SW 1271 (cell line): ENCODE measurements around the gene CWF19L1.

Experiments used
- DNase-seq, 2 experiments: peaks; one replicate each; lab custom pipeline; 2025; lab: John Stamatoyannopoulos, UW

Gene CWF19L1

GRCh38 chr10:100248820-100249219, 18.6 kb downstream of the CWF19L1 start:
- no peak for DNase-seq

GRCh38 chr10:100245484-100246220, 21.8 kb downstream of the CWF19L1 start:
- no peak for DNase-seq

GRCh38 chr10:100239851-100240250, 27.6 kb downstream of the CWF19L1 start:
- no peak for DNase-seq

- DNase-seq, result no peak
Measured at GRCh38 chr10:100238429-100238828, 29.0 kb downstream of the CWF19L1 start.

GRCh38 chr10:100232101-100232500, 35.3 kb downstream of the CWF19L1 start:
- DNase-seq, result no peak

GRCh38 chr10:100229819-100230422, 37.5 kb downstream of the CWF19L1 start:
- DNase-seq, result no peak

GRCh38 chr10:100223879-100224278, 43.6 kb downstream of the CWF19L1 start:
- DNase-seq, result no peak

GRCh38 chr10:100222529-100222928, 44.9 kb downstream of the CWF19L1 start:
- DNase-seq, result no peak

GRCh38 chr10:100216006-100216405, 51.4 kb downstream of the CWF19L1 start:
- DNase-seq, result no peak

- no peak for DNase-seq
Measured at GRCh38 chr10:100209303-100209702, 58.1 kb downstream of the CWF19L1 start.

GRCh38 chr10:100208276-100208675, 59.2 kb downstream of the CWF19L1 start:
- no peak for DNase-seq

- no peak for DNase-seq
Measured at GRCh38 chr10:100204370-100204769, 63.1 kb downstream of the CWF19L1 start.

GRCh38 chr10:100201549-100201948, 65.9 kb downstream of the CWF19L1 start:
- no peak for DNase-seq

- DNase-seq, result no peak
Measured at GRCh38 chr10:100194711-100195110, 72.7 kb downstream of the CWF19L1 start.

GRCh38 chr10:100192350-100192749, 75.1 kb downstream of the CWF19L1 start:
- no peak for DNase-seq

- peak in 1 of 2 experiments; percentile 66 for DNase-seq
Measured at GRCh38 chr10:100186253-100187212, 80.9 kb downstream of the CWF19L1 start.

- DNase-seq, result peak; percentile 69 to 81
Measured at GRCh38 chr10:100185364-100186252, 81.8 kb downstream of the CWF19L1 start, which contains the start of gene ERLIN1. Gene ERLIN1 (minus strand): TSS chr10:100186029. CDS start chr10:100185626, 403 bp downstream.

GRCh38 chr10:100184840-100185239, 82.6 kb downstream of the CWF19L1 start:
- DNase-seq, result peak in 1 of 2 experiments; percentile 18

- DNase-seq, result no peak
Measured at GRCh38 chr10:100184426-100184825, 83.0 kb downstream of the CWF19L1 start.

- no peak for DNase-seq
Measured at GRCh38 chr10:100183481-100183880, 84.0 kb downstream of the CWF19L1 start.

GRCh38 chr10:100182908-100183307, 84.5 kb downstream of the CWF19L1 start:
- no peak for DNase-seq
